Breast epithelium (tissue), 4 donors: ENCODE results near the gene OLFML2B. TPM values are rescaled to one million over a fixed set of nuclear protein-coding genes. Genes with fewer than 3 reads are reported as not detected.

Experiments used
- DNase-seq, 2 donors: peaks; one replicate each; pipeline ENCODE4 v3.0.0-alpha.2; 2019; ENCODE audit warnings: low spot score in 2 of 2
- H3K27ac ChIP-seq, 2 donors: fragments of 200-600 bp; sonication (generic) in 1 of 2; one replicate each; pipeline ENCODE4 v1.5.1; 2016 to 2019; ENCODE audit warnings: mild to moderate bottlenecking in 1 of 2
- H3K27me3 ChIP-seq, 2 donors: fragments of 200-600 bp; sonication (generic) in 1 of 2; one replicate each; pipeline versions ENCODE4 v1.5.1 to v1.6.0; 2017 to 2019; ENCODE audit warnings: control low read depth in 1 of 2, mild to moderate bottlenecking in 1 of 2
- H3K36me3 ChIP-seq: fragments of 200-600 bp; one replicate; pipeline ENCODE4 v1.5.1; 2019
- H3K4me1 ChIP-seq, 2 donors: fragments of 200-600 bp; sonication (generic); one replicate each; pipeline ENCODE4 v1.5.1; 2016 to 2019; ENCODE audit warnings: control low read depth in 1 of 2
- H3K4me3 ChIP-seq, 3 donors: fragments of 200-600 bp; sonication (generic); 1 replicate in 2 of 3; 2 replicates in 1 of 3; pipeline ENCODE4 v1.5.1; 2016 to 2019; ENCODE audit warnings: mild to moderate bottlenecking in 3 of 3, moderate library complexity in 2 of 3
- H3K9me3 ChIP-seq, 2 donors: fragments of 200-600 bp; sonication (generic) in 1 of 2; one replicate each; pipeline ENCODE4 v1.5.1; 2016 to 2019; ENCODE audit warnings: control low read depth in 1 of 2
- POLR2A ChIP-seq: fragments of 450-650 bp; IDR thresholded peaks from one replicate; pipeline ENCODE4 v1.6.1; 2016; ENCODE audit warnings: antibody characterized with exemption, mild to moderate bottlenecking, moderate library complexity
- POLR2AphosphoS5 ChIP-seq, 3 donors: sonication (generic); formaldehyde crosslinking; IDR thresholded peaks; one replicate each; pipeline ENCODE4 v1.6.1; 2017; ENCODE audit warnings: antibody characterized with exemption in 3 of 3
- intact Hi-C: fragments of 100-400 bp; cut with DNase I; formaldehyde crosslinking; loops from one replicate; pipeline ENCODE4 v1.15.1; 2023; ENCODE audit warnings: low total_unique reads
- total RNA-seq, 3 donors: library from RNA; depleted of rRNA; stranded (reverse); fragments of >200 nt; gene quantifications; one replicate each; pipeline ENCODE4 v1.1.0, GENCODE V29; 2016
- TF ChIP-seq, protein P1 (sequence below), 3 donors: fragments of 450-650 bp; IDR thresholded peaks; one replicate each; pipeline ENCODE4 v1.5.1; 2016 to 2017; ENCODE audit warnings: antibody characterized with exemption in 3 of 3, mild to moderate bottlenecking in 3 of 3, moderate library complexity in 3 of 3

OLFML2B gene
- total RNA-seq, 3 donors from 2014 or later: 5.2 to 9.6 (median 7.3) TPM

DNA sequence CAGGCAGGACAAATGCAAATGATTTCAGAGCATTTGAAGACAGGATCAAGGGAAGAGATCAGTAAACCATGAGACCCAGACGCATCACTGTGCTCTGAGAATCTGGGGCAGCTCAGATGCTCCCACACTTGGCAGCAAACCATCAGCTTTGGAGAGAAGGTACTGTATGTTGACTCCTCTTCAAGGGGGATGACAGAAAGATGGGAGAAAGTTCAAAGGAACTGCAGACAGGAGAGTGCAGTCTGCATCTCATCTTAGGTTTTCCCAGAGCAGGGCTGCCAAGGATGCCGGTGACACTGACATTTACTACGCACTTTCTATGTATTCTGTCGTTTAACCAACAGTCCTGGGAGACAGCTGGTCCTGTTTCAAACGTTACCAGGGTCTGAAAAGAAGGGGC, 35.8 kb downstream of the OLFML2B start:
- TF ChIP-seq POLR2A (no peak), POLR2AphosphoS5 (IDR thresholded peaks at IDR 0.05) (no peak)
- TF ChIP-seq, protein P1, sequence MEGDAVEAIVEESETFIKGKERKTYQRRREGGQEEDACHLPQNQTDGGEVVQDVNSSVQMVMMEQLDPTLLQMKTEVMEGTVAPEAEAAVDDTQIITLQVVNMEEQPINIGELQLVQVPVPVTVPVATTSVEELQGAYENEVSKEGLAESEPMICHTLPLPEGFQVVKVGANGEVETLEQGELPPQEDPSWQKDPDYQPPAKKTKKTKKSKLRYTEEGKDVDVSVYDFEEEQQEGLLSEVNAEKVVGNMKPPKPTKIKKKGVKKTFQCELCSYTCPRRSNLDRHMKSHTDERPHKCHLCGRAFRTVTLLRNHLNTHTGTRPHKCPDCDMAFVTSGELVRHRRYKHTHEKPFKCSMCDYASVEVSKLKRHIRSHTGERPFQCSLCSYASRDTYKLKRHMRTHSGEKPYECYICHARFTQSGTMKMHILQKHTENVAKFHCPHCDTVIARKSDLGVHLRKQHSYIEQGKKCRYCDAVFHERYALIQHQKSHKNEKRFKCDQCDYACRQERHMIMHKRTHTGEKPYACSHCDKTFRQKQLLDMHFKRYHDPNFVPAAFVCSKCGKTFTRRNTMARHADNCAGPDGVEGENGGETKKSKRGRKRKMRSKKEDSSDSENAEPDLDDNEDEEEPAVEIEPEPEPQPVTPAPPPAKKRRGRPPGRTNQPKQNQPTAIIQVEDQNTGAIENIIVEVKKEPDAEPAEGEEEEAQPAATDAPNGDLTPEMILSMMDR (IDR thresholded peaks at IDR 0.05): no peak
- Histone ChIP-seq H3K4me1 (no peaks in the 10 kb centered on the region), H3K36me3 (no peaks in the 10 kb centered on the region), H3K4me3 (no peak overlapping the region), H3K27ac (no peak overlapping the region), H3K27me3 (no peaks in the 10 kb centered on the region), H3K9me3 (peaks cover 7 to 12% of the 10 kb centered on the region in 2 donors)
- DNase-seq: no peak
- intact Hi-C loops: no loop called here

GRCh38 chr1:161987303-161987702, 36.4 kb downstream of the OLFML2B start:
- peaks cover 7 to 12% of the 10 kb centered on the region in 2 donors for H3K9me3 ChIP-seq
- intact Hi-C loops: no loop called here
- no peak overlapping the region for H3K27ac ChIP-seq
- H3K27me3 ChIP-seq: no peaks in the 10 kb centered on the region
- no peaks in the 10 kb centered on the region for H3K36me3 ChIP-seq
- no peak overlapping the region for H3K4me3 ChIP-seq
- TF ChIP-seq, protein P1 (IDR thresholded peaks at IDR 0.05): no peak
- TF ChIP-seq POLR2AphosphoS5 (IDR thresholded peaks at IDR 0.05): no peak
- no peak for TF ChIP-seq POLR2A
- H3K4me1 ChIP-seq: no peaks in the 10 kb centered on the region
- no peak for DNase-seq

- no peak overlapping the region for H3K4me3 ChIP-seq
- no peak overlapping the region for H3K27ac ChIP-seq
- no peaks in the 10 kb centered on the region for H3K27me3 ChIP-seq
- peaks cover 7 to 12% of the 10 kb centered on the region in 2 donors for H3K9me3 ChIP-seq
- DNase-seq: no peak
- H3K36me3 ChIP-seq: no peaks in the 10 kb centered on the region
- H3K4me1 ChIP-seq: no peaks in the 10 kb centered on the region
- TF ChIP-seq POLR2A: no peak
- TF ChIP-seq, protein P1 (IDR thresholded peaks at IDR 0.05): no peak
- no peak for TF ChIP-seq POLR2AphosphoS5 (IDR thresholded peaks at IDR 0.05)
- intact Hi-C loops: no loop called here
Measured at GRCh38 chr1:161986328-161986727, 37.3 kb downstream of the OLFML2B start.

GRCh38 chr1:161985301-161985822, 38.3 kb downstream of the OLFML2B start:
- intact Hi-C loops: no loop called here
- H3K9me3 ChIP-seq: peaks cover 7 to 12% of the 10 kb centered on the region in 2 donors
- H3K27me3 ChIP-seq: no peaks in the 10 kb centered on the region
- H3K4me1 ChIP-seq: no peaks in the 10 kb centered on the region
- no peak for DNase-seq
- no peak overlapping the region for H3K4me3 ChIP-seq
- H3K27ac ChIP-seq: no peak overlapping the region
- TF ChIP-seq POLR2AphosphoS5 (IDR thresholded peaks at IDR 0.05) (no peak), POLR2A (no peak)
- TF ChIP-seq, protein P1 (IDR thresholded peaks at IDR 0.05): no peak
- H3K36me3 ChIP-seq: no peaks in the 10 kb centered on the region

- Histone ChIP-seq H3K27me3 (no peaks in the 10 kb centered on the region), H3K36me3 (no peaks in the 10 kb centered on the region), H3K4me3 (no peak overlapping the region), H3K9me3 (peaks cover 7 to 12% of the 10 kb centered on the region in 2 donors), H3K4me1 (no peaks in the 10 kb centered on the region), H3K27ac (no peak overlapping the region)
- no peak for TF ChIP-seq POLR2AphosphoS5 (IDR thresholded peaks at IDR 0.05)
- TF ChIP-seq, protein P1 (IDR thresholded peaks at IDR 0.05): no peak
- no peak for TF ChIP-seq POLR2A
- DNase-seq: no peak
- intact Hi-C loops: no loop called here
Measured at GRCh38 chr1:161983725-161984124, 39.9 kb downstream of the OLFML2B start.
